Suppressor macrophage treated with lipopolysaccharide for 4 hours (primary cell): ENCODE data around the gene SLC22A23.
A peak's percentile ranks its signal among the peaks of the same experiment; 100 is the strongest.
"Not testable (repeated sequence)": the region's sequence is repeated elsewhere in the genome, so short reads cannot be mapped to it uniquely, and the experiment has no call there.

Experiments used
- DNase-seq: peaks from one replicate; pipeline ENCODE4 v3.0.0-alpha.2; 2020

SLC22A23 gene

GRCh38 chr6:3402310-3403237 is 54.3 kb downstream of the SLC22A23 start:
- DNase-seq = no peak

DNA sequence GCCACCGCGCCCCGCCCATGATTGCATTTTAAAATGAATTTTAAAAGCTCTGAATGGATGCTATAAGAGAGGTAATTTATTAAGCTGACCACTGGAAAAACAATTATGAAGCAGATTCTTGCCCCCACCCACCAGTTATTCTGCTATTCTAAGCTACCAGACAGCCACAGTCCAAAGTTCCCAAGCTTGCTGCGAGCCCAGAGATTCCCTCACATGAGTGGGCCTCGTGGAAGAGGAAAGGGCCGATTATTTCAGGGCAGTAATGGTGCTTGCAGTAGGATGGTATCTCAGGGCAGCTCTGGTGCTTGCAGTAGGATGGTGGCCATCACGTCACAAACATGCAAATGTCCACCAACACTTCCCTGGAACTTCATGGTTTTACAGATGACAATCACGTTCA is 56.7 kb downstream of the SLC22A23 start:
- DNase-seq = no peak

DNA sequence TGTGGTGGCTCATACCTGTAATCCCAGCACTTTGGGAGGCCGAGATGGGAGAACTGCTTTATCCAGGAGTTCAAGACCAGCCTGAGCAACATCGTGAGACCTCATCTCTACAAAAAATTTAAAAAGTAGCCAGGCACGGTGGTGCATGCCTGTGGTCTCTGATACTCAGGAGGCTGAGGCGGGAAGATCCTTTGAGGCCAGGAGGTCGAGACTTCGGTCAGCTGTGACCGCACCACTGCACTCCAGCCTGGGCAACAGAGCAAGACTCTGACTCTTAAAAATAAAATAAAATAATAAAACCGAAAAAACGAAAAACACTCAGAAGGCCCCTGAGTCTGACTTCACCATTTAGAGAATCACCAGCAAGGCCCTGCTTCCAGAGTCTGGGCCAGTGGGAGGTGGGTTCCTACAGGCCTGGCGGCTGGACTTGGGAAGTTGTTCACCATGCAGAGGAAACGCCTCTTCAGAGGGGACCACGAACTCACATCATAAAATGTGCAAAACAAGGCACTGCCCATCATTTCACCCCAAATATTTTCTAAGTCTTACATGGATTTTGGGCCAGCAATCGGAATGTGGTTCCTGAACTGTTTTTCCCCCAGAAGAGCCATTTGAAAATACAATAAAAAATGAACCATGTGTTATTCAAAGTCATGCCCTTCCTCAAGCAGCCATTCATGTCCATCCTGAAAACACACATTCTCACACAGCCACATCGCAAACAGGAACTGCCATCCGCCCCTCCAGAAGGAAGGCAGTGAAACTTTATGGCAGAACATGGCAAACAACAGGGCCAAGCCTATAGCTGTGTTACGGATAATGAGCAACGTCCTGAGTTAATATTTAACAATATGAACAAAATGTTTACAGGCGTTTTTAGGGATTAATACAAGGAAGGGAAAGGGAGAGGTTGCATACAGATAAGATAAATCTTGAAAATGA is 57.8 kb downstream of the SLC22A23 start:
- no peak for DNase-seq

- DNase-seq = no peak
Observed at GRCh38 chr6:3398165-3398562, 58.7 kb downstream of the SLC22A23 start.

GRCh38 chr6:3397229-3398164 is 59.4 kb downstream of the SLC22A23 start:
- DNase-seq = no peak

GRCh38 chr6:3396503-3397180 is 60.2 kb downstream of the SLC22A23 start:
- no peak for DNase-seq

- no peak for DNase-seq
Observed at GRCh38 chr6:3394671-3395070, 62.2 kb downstream of the SLC22A23 start.

DNA sequence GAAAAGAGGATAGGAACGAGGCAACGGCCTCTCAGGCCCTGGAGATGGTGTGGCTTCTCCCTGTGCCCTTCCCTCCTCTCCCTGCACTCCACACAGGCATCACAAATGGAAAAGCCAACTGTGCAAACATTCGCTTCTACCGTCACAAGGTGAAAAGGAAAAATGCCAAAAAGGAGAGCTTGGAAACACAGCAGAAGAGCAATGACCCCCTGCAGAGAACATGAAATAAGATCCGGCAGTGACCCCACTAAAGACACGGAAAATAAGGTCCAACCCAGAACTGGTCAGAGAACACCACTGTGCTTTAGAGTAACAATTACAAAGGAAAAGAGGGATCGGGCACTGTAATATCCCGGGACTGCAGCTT is 63.0 kb downstream of the SLC22A23 start:
- no peak for DNase-seq

- DNase-seq = no peak
Observed at GRCh38 chr6:3392930-3393835, 63.7 kb downstream of the SLC22A23 start.

DNA sequence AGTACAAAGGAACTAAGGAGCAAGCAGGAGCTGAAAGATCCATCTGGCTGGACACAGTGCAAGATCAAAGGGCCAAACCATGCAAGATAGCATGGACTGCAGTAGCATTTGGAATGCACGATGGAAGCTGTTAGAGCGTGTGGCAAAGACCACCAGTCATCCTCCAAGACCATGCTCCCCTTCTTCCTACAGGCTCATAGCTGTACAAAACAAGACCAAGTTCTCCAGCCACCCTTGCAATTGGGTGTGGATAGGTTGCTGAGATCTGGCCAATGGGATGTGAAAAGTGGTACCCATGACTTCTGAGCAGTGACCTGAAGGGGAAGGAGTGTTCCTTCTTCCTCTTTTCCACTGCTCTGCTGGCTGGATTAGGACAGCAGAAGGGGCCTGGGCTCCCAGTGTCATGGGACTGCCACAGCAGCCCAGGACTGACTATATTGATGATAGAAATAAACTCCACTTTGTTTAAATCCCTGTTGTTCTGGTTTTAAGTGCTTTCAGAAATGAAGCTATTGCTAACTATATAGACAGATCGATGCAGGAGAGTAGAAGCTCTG is 64.9 kb downstream of the SLC22A23 start:
- peak; percentile 29 for DNase-seq

GRCh38 chr6:3390698-3391097 is 66.2 kb downstream of the SLC22A23 start:
- no peak for DNase-seq

DNA sequence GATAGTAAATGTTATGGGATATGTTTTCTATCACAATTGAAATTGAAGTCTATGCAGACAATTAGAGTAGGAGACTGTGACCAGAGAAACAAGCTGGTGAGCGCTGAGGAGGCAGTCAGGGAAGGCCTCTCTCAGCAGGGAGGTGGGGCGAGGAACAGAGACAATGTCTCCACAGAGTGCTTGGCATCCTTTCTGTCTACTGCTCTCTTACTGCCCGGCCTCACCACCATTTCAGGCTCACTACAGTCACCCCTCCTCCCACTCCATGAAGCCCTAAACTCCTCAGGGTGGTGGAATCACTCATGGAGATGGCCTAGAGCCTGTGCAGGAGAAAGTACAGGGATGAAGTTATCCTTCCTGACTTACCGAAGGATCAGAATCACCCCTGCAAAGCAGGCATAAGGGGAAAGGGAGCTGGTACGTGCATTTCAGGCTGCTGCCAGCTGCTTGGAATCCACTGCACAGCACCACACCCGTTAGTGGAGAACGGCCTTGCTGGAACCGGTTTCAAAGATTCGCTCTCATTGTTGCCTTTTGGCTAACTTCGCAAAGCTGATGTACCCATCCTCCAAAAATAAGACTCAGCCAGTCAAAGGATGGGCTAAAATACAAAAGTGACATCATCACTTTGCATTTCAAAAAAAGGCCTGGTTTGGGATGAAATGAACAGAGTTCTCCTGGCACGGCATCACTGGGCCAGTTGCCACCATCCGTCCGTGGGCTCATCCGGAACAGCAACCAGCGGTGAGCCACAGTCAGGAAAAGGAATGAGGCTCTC is 67.3 kb downstream of the SLC22A23 start:
- no peak for DNase-seq

- no peak for DNase-seq
Observed at GRCh38 chr6:3388786-3389185, 68.1 kb downstream of the SLC22A23 start.

DNA sequence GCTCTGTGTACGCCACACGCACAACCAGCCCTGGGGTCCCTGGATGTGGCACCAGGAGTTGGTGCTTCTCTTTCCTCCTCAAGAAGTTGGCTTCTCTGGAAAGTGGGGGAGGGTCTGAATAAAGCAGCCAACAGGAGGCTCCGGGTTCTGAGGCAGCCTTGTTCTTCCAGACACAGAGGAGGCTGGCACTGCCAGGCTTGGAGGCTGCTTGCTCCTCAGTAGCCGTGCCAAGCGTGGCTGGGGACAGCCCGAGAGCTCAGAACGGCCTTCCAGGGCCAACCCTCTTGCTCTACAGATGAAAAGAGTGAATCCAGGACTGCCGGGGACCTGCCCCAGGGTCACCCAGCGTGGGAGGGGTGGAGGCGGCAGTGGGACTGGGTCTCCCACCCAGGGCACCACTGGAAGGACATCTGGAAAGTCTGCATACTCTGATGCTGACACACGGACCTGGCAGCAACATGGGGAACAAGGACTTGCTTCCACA is 70.4 kb downstream of the SLC22A23 start:
- DNase-seq = no peak

- peak; percentile 31 for DNase-seq
Observed at GRCh38 chr6:3385660-3386151, 71.1 kb downstream of the SLC22A23 start.

DNA sequence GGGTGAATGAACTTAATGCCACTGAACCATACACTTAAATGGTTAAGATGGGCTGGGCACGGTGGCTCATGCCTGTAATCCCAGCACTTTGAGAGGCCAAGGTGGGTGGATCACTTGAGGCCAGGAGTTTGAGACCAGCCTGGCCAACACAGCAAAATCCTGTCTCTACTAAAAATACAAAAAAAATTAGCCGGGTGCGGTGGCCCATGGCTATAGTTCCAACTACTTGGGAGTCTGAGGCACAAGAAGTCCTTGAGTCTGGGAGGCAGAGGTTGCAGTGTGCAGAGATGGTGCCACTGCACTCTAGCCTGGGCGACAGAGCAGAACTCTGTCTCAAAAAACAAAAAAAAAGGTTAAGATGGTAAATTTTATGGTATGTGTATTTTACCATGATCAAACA is 71.7 kb downstream of the SLC22A23 start:
- DNase-seq = not testable (repeated sequence)

- no peak for DNase-seq
Observed at GRCh38 chr6:3384241-3385143, 72.4 kb downstream of the SLC22A23 start.

- DNase-seq = peak; percentile 43
Observed at GRCh38 chr6:3383525-3383924, 73.3 kb downstream of the SLC22A23 start.
